ENCODE data around the gene HDAC2.
"Not testable (repeated sequence)": the region's sequence is repeated elsewhere in the genome, so short reads cannot be mapped to it uniquely, and the experiment has no call there.

HDAC2 gene

DNA sequence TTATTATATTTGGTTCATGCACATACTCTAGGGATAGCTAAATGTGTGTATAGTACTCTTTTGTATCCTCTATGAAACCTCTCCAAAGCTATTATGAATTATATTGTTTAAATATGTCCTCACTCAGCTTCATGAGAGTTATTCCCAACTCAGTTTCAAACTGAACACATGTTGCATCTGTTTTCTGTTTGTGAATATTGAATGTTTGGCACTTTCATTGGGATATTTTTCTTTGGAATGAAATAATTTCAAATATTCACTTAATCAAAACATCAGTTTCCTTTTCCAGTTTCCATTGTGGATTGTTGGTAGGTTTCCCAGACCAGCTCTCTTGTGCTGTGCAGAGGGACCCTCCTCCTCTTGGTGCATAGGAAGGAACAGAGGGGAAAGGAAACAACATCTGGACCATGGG, 46.6 kb downstream of the HDAC2 start:
- in situ Hi-C loops (cut with MboI; ENCODE audit: low pct_unique_long_range_greater_than_20kb, low sequenced_read_pairs), result no loop called here

DNA sequence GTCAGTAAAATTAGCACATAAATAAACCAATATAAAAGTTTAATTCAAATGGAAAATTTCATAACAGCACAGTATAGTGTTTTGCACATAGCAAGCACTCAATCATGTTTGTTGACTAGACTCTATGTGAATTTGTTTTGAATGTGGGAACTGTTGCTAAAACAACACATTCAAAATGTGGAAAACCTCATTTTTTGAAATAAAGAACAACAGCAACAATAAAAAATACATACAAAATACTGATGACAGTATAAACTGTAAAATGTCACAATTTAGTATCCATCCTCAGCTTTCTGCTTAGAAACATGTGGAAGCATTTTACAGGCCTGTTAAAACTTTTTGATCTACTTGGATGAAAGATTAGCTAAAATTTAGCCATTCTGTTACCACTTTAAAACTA, 47.4 kb downstream of the HDAC2 start:
- in situ Hi-C loops (cut with MboI; ENCODE audit: low pct_unique_long_range_greater_than_20kb, low sequenced_read_pairs), result no loop called here
- DNase-seq, result no peak

More for the DNA sequence above, 46.6 kb downstream of the HDAC2 start:
- no peak for DNase-seq

DNA sequence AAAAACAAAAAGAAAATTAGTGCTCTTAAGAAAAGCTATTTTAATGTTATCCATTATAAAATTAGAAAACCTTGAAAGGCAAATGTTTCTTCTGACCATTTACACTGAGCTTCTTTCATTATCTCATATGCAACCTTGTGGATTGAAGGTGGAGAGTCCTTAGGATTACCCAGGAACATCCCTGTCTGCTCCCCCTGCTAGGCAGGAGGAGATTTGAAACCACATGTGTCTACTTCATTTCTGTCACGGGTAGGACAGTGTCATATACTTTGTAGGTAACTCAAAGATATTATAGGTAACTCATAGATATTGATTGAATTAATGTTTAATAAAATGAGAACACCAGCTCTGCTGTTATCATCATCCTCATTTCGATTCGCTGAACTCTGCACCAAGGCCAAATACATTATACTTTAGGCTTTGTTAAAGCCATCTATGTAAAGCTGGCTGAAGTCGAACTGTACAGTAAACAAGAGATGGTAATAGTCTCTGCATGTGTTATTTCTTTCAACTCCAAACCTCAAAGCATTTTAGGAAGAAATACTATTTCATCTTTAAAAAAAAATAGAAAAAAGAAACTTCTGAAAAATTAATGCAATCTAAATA, 49.5 kb downstream of the HDAC2 start:
- in situ Hi-C loops (cut with MboI; ENCODE audit: low pct_unique_long_range_greater_than_20kb, low sequenced_read_pairs), result no loop called here

DNA sequence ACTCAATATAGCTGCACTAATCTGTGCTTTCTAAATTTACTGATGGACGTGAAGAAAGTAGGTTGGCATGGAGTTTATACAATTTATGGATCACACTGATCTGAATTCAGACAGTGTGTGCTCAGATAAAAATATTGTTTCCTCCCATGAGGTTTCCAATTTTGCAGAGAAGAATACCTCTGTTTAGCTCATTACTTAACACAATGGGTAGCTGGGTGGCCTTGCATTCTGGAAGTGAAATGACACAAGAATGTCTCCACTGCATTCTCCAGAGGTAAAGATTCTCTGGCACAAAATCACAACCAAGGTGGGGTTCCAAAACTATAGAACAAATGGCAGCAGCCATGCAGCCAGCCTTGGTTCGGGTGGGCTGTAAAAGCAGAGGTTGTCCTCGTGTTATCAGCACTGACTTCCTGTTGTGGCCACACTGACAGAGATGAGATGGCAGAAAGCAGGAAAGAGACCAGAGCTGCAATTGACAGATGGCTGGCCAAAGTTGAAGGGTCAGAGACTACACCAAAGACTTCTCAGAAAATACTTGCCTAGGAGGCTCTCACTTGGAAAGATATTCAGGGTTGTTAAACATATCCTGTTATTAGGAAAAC, 50.2 kb downstream of the HDAC2 start:
- peak; percentile 67 for DNase-seq
- in situ Hi-C loops (cut with MboI; ENCODE audit: low pct_unique_long_range_greater_than_20kb, low sequenced_read_pairs), result no loop called here

More for the DNA sequence above, 49.5 kb downstream of the HDAC2 start:
- no peak for DNase-seq

DNA sequence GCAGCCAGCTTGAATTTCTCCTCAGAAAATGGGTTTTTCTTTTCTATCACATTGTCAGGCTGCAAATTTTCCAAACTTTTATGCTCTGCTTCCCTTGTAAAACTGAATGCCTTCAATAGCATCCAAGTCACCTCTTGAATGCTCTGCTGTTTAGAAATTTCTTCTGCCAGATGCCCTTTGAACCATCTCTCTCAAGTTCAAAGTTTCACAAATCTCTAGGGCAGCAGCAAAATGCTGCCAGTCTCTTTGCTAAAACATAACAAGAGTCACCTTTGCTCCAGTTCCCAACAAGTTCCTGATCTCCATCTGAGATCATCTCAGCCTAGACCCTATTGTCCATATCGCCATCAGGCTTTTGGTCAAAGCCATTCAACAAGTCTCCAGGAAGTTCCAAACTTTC, 60.7 kb downstream of the HDAC2 start:
- DNase-seq; in situ Hi-C loops (cut with MboI; ENCODE audit: low pct_unique_long_range_greater_than_20kb, low sequenced_read_pairs): not testable (repeated sequence)

DNA sequence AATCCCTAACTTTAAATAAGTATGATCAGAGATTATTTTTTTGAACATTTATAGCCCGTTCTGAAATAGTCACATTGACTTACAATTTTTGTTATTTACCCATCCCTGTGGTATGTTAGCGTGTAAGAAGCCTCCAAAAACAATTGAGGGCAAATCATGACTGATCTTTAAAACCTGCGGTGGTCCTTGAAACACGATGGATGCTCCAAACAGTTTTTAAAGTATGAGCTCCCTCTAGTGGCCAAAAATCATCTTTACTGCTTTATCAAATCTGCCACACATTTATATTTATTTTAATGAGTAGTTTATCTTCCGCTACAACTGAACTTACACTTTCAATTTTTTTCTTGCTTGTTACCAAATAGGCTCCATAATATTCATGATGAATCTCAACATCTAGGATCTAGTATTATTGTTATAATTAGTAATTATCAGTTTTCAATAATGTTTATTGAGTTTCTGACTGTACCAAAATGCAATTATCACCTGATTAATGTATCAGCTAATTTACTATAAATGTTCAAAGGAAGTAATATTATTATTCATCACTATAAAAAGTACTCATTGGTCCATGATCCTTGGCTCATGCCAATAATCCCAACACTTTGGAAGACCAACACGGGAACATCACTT, 61.6 kb downstream of the HDAC2 start:
- peak; percentile 75 for DNase-seq
- in situ Hi-C loops (cut with MboI; ENCODE audit: low pct_unique_long_range_greater_than_20kb, low sequenced_read_pairs), result no loop called here

DNA sequence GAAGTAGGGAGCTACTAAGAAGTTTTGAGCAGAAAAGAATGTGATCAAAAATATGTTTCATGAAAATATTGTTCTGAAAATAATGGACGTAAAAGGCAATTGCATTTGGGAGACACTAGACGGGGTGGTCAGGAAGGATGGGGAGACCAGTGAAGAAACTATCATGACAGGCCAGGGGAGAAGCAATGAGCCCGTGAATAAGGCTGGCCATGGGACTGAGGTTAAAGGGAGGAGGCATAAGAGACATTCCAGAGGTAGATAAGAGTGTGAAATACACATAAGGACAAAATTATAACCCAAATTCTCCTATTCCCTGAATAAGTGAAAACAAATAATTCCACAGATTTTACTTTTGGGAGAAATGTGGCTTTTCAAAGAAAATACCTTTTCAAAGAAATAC, 62.1 kb downstream of the HDAC2 start:
- DNase-seq, result no peak
- in situ Hi-C loops (cut with MboI; ENCODE audit: low pct_unique_long_range_greater_than_20kb, low sequenced_read_pairs), result no loop called here

DNA sequence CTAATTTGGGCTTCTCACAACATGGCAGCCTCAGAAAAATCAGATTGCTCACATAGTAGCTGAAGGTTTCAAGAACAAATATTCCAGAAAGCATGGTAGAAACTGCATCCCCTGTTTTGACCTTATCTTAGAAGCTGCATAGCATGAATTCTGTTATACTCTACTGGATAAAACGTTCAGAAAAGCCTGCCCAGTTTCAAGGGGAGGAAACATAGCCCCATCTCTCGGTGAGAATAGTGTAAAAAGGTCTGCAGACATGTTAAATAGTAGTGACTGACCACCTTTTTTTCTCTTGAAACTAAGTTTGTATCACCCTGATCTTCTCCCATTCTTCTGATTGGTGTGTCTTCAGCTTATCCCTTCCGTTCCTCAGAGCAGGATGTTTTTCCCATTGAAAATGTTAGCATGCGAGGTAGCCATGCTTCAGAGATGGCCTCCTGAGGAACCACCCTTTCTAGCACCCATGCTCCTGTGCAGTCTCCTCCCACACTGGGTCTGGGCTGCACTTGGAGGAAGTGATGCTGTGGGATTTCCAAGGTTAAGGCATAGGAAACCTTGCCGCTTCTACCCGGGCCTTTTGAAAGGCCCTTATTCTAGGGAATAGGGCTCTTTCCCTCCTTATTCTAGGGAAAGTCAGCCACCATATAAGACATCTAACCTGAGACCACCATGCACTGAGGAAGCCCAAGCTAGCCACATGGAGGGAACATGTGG, 63.7 kb downstream of the HDAC2 start:
- in situ Hi-C loops (cut with MboI; ENCODE audit: low pct_unique_long_range_greater_than_20kb, low sequenced_read_pairs), result no loop called here

DNA sequence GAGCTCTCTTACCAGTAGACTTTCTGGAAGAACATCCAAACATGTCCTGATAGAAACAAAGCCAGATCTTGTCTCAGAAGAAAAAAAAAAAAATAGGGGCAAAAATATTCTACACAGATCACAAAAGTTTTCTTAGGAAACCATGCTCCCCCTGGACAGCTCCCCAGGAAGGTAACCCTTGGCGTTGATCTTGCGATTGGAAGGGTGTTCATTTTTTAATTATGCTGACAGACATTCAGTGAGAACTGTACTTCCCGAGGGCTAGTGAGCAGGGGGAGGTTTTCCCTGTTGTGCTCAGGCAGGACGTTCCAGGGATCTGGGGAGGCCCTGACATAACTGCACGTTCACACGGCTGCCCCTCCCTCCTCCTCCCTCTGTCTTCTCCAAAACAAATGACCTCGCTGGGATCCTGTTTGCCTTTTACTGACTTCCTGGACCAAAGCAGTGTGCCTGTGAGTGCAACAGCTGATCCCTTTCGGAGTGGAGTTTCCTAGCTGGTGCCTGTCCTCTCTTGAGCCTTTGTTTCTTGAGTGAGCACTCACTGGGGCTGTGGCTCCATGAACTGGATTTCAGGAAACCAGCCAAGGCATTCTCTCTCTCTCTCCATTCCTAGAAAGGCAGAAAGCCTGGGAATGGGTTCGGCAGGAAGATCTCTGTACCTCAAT, 67.2 kb downstream of the HDAC2 start:
- in situ Hi-C loops (cut with MboI; ENCODE audit: low pct_unique_long_range_greater_than_20kb, low sequenced_read_pairs), result no loop called here
- no peak for DNase-seq

More for the DNA sequence above, 63.7 kb downstream of the HDAC2 start:
- peak; percentile 5 for DNase-seq

DNA sequence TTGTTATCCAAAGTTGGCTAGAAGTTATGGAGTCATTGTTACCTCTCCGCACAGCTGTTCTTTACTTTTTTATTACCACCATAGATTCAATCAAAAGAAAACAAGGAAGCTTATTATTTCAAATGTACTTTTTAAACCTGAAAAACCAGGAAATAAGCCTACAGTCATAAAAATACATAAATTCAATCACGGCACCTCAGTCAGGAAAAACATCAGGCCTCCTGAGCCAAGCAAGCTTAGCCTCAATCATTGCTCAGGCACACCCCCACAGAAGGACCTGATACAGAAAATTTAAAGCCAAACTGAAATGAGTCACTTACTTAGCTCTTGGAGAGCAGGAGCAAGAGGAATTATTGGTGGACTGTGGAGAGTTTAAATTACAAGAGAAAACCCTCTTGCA, 69.5 kb downstream of the HDAC2 start:
- in situ Hi-C loops (cut with MboI; ENCODE audit: low pct_unique_long_range_greater_than_20kb, low sequenced_read_pairs), result no loop called here
- DNase-seq, result no peak

DNA sequence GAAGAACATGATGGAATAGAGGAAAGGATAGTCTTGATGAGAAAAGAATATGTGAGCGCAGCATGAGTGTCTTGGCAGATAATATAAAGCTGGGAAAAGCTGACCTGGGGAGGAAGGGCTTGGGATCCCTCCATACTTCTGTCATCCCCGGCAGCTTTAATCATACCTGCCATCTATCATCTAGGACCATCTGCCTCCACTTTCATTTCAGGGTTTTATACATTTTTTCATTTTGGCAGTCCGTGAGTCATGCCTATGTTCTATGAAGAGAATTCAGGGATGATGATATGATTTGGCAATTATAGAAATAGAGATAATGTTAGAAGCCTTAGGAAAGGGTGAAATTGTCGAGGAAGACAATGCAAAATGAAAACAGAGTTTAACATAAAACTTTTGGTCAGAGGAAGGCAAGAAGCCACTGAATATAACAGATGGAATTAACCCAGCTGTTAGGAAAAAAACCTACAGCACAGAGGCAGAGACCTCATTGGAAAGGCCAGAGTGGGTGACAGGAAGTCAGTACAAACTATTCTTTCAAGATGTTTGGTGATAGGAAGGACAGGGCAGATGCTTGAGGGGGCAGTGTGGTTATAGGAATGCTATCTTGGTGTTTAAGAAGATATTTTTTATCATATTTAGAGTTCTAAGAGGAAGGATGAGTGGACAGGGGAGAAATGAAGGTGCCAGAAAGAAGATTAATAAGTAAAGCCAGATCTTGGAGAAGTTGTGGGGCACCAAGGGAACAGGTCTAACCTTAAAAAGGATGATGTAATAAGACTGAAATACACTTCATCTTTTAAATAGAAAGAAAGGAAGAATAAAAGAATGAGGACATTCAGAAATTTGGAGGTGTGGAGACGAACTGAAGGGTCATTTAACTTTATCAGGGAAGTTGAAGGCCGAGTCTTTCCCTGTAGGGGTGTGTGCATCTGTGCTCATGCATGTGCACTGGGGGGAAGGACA, 76.0 kb downstream of the HDAC2 start:
- DNase-seq, result peak; percentile 20
- in situ Hi-C loops (cut with MboI; ENCODE audit: low pct_unique_long_range_greater_than_20kb, low sequenced_read_pairs), result no loop called here

DNA sequence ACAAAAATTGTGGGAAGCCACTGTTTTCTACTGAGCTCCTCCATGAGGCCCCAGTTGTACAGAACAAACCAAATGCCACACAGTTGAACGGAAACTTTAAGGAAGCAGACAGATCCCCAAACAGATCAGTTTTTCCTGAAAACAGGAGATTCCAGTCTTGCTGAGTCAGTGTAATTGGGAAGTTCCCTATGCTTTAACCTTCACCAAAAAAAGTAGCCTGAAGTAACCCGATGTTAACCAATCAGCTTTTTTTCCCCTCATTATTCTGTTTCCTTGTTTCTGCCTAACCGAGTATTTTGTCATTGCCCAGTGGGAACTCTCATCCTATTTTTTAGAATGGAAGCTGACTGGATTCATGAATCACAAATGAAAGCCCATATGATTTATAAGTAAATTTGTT, 77.1 kb downstream of the HDAC2 start:
- DNase-seq, result no peak
- in situ Hi-C loops (cut with MboI; ENCODE audit: low pct_unique_long_range_greater_than_20kb, low sequenced_read_pairs), result no loop called here

DNA sequence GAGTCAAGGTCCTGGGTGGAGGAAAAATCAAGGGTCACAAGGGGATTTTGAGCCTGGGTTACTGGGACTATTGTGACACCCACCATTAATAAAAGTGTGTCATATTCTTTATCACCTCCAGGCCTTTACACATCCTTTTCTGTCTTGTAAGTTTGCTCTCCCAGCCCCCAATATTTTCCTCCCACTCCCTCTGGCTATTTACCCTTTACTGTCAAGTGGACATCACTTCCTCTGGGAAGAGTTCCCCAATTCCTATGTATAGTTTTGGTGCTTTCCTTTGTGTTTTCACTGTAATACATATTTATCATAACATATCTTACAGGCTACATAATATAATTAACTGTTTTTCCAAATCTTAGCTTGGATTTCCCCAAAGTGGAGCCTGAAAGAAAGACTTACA, 77.5 kb downstream of the HDAC2 start:
- in situ Hi-C loops (cut with MboI; ENCODE audit: low pct_unique_long_range_greater_than_20kb, low sequenced_read_pairs), result no loop called here
- no peak for DNase-seq

DNA sequence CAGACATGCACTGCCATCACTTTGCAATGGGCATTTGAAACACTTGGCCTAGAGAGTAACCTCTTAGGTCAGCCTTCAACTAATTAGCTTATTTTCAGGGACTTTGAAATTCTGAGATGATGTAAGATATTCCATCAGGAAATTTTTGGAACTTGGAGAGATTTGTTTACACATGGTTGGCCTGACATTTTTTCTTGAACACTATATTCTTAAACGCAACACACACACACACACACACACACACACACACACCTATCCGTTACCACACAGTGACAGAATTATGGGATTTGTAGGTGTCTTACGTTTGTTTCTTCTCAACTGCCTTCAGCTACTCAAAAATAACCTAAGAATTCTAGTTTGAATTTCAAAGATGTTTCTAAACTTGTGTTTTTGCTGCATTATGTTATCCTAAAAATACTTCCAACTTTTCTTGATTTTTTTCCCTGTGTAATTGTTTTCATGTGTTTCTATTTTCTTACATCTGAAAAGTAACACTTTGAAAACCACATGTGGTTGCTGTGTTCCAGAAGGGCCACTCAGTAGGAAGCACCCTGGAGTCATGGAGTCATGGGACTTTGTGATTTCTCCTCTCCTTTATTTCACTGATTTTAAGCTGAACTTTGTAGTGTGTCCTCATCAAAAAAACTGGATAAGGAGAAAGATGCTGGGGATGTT, 81.9 kb downstream of the HDAC2 start:
- in situ Hi-C loops (cut with MboI; ENCODE audit: low pct_unique_long_range_greater_than_20kb, low sequenced_read_pairs), result no loop called here
- no peak for DNase-seq

DNA sequence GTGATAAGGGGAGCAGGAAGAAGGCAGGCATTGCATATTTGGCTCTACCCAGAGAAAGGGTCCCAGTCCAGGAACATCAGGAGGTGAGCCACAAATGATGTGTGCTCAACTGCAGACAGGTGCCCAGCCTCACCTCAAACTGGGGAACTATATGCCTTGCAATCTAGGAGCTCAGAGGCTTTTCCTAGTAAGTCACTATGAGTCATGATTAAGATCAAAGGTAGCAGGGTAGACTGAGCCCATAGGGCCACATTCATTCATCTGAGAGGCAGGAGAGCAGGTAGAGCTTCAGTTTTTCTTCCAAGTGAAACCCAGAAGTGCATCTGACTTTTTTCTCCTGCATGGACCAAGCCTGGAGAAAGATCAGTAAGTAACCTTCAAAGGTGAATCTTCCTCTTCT, 82.5 kb downstream of the HDAC2 start:
- in situ Hi-C loops (cut with MboI; ENCODE audit: low pct_unique_long_range_greater_than_20kb, low sequenced_read_pairs), result no loop called here

DNA sequence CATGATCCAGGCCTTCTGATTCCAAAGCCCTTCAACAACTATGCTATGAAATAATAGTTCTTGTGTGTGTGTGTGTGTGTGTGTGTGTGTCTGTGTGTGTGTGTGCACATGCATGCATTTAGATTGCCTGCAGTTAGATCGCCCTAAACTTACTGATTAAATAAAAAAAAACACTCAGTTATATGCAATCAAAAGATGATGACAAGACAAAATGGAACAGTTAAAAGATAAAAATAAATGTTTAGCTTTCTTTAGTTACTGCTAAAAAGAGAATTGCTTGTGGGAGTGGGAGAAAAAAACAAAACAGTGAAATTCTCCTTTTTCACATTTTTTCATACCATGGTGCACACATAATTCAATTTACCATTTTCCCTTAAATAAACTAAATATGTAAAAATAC, 84.4 kb downstream of the HDAC2 start:
- no peak for DNase-seq
- in situ Hi-C loops (cut with MboI; ENCODE audit: low pct_unique_long_range_greater_than_20kb, low sequenced_read_pairs), result no loop called here

More for the DNA sequence above, 82.5 kb downstream of the HDAC2 start:
- DNase-seq, result no peak

DNA sequence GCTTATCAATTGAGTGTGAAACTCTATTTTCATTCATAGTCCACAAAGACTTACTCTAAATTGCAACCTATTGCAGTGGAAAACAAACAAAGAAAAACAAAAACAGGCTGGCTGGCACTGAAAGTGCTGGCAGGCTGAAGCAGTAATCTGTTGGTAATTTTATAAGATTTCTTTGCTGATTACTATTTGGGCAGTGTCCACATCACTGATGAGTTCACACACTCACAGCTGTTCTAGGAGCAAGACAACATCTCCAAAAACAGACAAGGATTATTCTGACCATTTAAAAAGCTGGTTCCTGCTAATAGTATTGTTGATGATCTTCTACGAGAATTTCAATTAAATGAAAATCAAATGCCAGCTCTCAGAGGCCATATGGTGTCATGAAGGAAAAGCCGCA, 86.9 kb downstream of the HDAC2 start:
- no peak for DNase-seq
- in situ Hi-C loops (cut with MboI; ENCODE audit: low pct_unique_long_range_greater_than_20kb, low sequenced_read_pairs), result no loop called here
